Sigmoid colon (tissue), 7 donors: ENCODE measurements around the gene SLC12A8. TPM values are rescaled to one million over a fixed set of nuclear protein-coding genes. Genes with fewer than 3 reads are reported as not detected.

ENCODE experiments used
- DNase-seq: peaks from one replicate; pipeline ENCODE4 v3.0.0-alpha.2; 2019
- H3K27ac ChIP-seq, 4 donors: fragments of 200-600 bp; sonication (generic); one replicate each; pipeline ENCODE4 v1.5.1; 2016 to 2019; ENCODE audit warnings: mild to moderate bottlenecking in 1 of 4
- H3K27me3 ChIP-seq, 3 donors: fragments of 200-600 bp; sonication (generic); one replicate each; pipeline ENCODE4 v1.5.1; 2019; ENCODE audit warnings: mild to moderate bottlenecking in 1 of 3
- H3K36me3 ChIP-seq, 4 donors: fragments of 200-600 bp; sonication (generic); one replicate each; pipeline ENCODE4 v1.5.1; 2016 to 2019
- H3K4me1 ChIP-seq, 4 donors: fragments of 200-600 bp; sonication (generic); one replicate each; pipeline ENCODE4 v1.5.1; 2017 to 2019
- H3K4me3 ChIP-seq, 4 donors: fragments of 200-600 bp; sonication (generic); one replicate each; pipeline ENCODE4 v1.5.1; 2017 to 2019; ENCODE audit warnings: mild to moderate bottlenecking in 2 of 4, moderate library complexity in 1 of 4
- H3K9me3 ChIP-seq, 4 donors: fragments of 200-600 bp in 3 of 4; sonication (generic) in 3 of 4; one replicate each; pipeline versions ENCODE4 v1.5.1 to v1.6.1; 2013 to 2019
- EP300 ChIP-seq, 4 donors: sonication (generic); formaldehyde crosslinking; IDR thresholded peaks; one replicate each; pipeline ENCODE4 v1.6.1; 2017; ENCODE audit warnings: antibody characterized with exemption in 4 of 4
- POLR2A ChIP-seq, 2 donors: fragments of 450-650 bp; IDR thresholded peaks; one replicate each; pipeline ENCODE4 v1.6.1; 2016; ENCODE audit warnings: antibody characterized with exemption in 2 of 2, mild to moderate bottlenecking in 2 of 2, moderate library complexity in 2 of 2
- POLR2AphosphoS5 ChIP-seq, 4 donors: sonication (generic); formaldehyde crosslinking; IDR thresholded peaks; one replicate each; pipeline ENCODE4 v1.6.1; 2017; ENCODE audit warnings: antibody characterized with exemption in 4 of 4
- WGBS, 2 donors: extraction: QIAGEN DNeasy Blood & Tissue Kit; methylation state at CpG; one replicate each; pipeline ENCODE4 v1.1.7; 2013; 5-methylcytosine and 5-hydroxymethylcytosine counted together
- intact Hi-C: fragments of 100-400 bp; cut with DNase I; formaldehyde crosslinking; loops from one replicate; pipeline ENCODE4 v1.15.1; 2023
- polyA plus RNA-seq, 3 donors: library from polyadenylated mRNA; stranded (reverse); fragments of 200-250 nt; gene quantifications; one replicate each; pipeline ENCODE4 v1.2.3, GENCODE V29; 2013
- total RNA-seq, 4 donors: library from RNA; depleted of rRNA; stranded (reverse); fragments of >200 nt; gene quantifications; one replicate each; pipeline ENCODE4 v1.1.0, GENCODE V29; 2016
- TF ChIP-seq, protein P1 (sequence below), 4 experiments: fragments of 450-650 bp in 3 of 4; fragments of 200-600 bp in 1 of 4; IDR thresholded peaks; one replicate each; pipeline ENCODE4 v1.5.1; 2016 to 2019; ENCODE audit warnings: antibody characterized with exemption in 4 of 4, mild to moderate bottlenecking in 3 of 4, moderate library complexity in 2 of 4
- donor health status: healthy with polysubstance abuse.
- donor health status: Bipolar disorder and iron deficiency.
- donor health status: healthy.

Gene SLC12A8
- total and polyA plus RNA-seq, 7 donors: 0.33 to 6.3 (median 1.7) TPM; not detected in 3

DNA sequence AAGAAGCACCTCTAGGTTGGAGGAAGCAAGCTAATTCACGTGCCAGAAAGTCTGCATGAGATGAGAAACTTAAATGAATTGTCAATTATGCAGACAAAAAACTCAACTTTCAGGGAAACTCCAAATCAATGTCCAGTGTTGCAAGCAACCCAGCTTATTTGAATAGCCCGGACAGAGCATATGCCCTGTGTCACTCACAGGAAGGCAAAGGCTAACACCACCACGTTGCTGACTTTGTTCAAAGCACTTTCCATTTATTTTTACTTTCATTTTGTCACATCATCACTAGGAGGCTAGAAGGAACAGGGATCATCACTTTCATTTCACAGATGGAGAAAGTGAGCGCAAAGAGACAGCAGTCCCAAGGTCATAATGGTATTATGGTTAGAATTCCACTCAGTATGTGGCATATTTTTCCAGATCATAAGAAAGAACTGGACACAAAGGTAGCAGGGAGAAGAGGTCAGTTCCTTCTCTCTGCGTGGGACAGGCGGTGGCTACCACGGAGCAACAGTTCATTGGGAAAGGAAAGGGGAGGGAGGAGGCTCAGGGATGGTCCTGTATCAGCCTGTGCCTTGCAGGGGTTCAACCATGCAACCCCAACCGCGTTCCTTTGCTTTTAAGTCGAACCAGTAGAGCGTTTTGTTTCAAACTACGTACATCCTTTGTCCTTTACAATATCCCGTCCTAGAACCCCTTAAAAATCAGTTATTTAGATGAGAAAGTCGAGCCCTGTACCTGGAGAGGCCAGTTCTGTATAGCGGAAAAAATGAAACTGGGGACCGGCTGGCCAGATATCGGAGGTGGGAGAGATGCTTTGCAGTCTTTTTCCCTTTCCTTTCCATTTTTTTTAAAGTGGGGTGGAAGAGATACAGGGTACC lies 157.9 kb downstream of the SLC12A8 start:
- Histone ChIP-seq H3K36me3 (no peaks in the 10 kb centered on the region), H3K27ac (peak overlapping the region; percentile 93 to 95 (median 94)), H3K4me3 (peak overlapping the region; percentile 64 to 81 (median 79)), H3K9me3 (no peaks in the 10 kb centered on the region), H3K4me1 (peaks cover 0 to 72% (median 63%) of the 10 kb centered on the region in 4 donors), H3K27me3 (no peaks in the 10 kb centered on the region)
- intact Hi-C loops: loop anchor here (2.0 to 10.0 kb wide), 5 partner anchors 52 to 530 kb away; no protein-coding TSS in a partner anchor
- DNase-seq: no peak
- WGBS, 2 donors: 4 to 7% methylated on average over 17 of the region's 17 CpGs
- peak; percentile 33 to 49 for TF ChIP-seq POLR2A (IDR thresholded peaks at IDR 0.05)
- peak; percentile 50 to 82 (median 79) for TF ChIP-seq POLR2AphosphoS5 (IDR thresholded peaks at IDR 0.05)
- TF ChIP-seq, protein P1, sequence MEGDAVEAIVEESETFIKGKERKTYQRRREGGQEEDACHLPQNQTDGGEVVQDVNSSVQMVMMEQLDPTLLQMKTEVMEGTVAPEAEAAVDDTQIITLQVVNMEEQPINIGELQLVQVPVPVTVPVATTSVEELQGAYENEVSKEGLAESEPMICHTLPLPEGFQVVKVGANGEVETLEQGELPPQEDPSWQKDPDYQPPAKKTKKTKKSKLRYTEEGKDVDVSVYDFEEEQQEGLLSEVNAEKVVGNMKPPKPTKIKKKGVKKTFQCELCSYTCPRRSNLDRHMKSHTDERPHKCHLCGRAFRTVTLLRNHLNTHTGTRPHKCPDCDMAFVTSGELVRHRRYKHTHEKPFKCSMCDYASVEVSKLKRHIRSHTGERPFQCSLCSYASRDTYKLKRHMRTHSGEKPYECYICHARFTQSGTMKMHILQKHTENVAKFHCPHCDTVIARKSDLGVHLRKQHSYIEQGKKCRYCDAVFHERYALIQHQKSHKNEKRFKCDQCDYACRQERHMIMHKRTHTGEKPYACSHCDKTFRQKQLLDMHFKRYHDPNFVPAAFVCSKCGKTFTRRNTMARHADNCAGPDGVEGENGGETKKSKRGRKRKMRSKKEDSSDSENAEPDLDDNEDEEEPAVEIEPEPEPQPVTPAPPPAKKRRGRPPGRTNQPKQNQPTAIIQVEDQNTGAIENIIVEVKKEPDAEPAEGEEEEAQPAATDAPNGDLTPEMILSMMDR (IDR thresholded peaks at IDR 0.05): peak in 1 of 4 experiments; percentile 12
- no peak for TF ChIP-seq EP300 (IDR thresholded peaks at IDR 0.05)

DNA sequence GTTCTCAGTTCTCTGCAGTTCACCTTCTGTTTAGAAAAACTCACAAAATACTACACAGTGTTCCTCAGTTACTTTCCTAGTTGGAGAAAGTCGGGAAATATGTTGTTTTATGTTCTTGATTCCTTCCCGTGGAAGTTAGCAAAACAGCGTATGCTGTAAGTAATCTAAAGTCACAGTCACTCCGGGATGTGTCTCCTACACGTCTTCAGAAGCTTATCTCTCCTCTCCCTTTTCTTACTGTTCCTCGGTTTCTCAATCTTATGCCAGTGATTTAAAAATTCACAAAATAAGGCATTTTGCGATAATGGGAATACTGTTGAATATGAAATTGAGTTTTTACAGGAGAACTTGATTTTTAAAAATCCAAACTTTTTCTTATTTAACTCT lies 158.5 kb downstream of the SLC12A8 start:
- Histone ChIP-seq H3K4me3 (peak overlapping the region; percentile 64 to 81 (median 79)), H3K4me1 (peaks cover 0 to 78% (median 68%) of the 10 kb centered on the region in 4 donors), H3K9me3 (no peaks in the 10 kb centered on the region), H3K36me3 (no peaks in the 10 kb centered on the region), H3K27ac (peak overlapping the region; percentile 93 to 95 (median 94)), H3K27me3 (no peaks in the 10 kb centered on the region)
- TF ChIP-seq EP300 (IDR thresholded peaks at IDR 0.05) (no peak), POLR2AphosphoS5 (IDR thresholded peaks at IDR 0.05) (no peak), POLR2A (IDR thresholded peaks at IDR 0.05) (no peak)
- TF ChIP-seq, protein P1 (IDR thresholded peaks at IDR 0.05): no peak
- WGBS, 2 donors: 83 to 86% methylated on average over 7 of the region's 7 CpGs
- DNase-seq: no peak
- intact Hi-C loops: loop anchor here (2.0 to 10.0 kb wide), 5 partner anchors 51 to 531 kb away; no protein-coding TSS in a partner anchor

DNA sequence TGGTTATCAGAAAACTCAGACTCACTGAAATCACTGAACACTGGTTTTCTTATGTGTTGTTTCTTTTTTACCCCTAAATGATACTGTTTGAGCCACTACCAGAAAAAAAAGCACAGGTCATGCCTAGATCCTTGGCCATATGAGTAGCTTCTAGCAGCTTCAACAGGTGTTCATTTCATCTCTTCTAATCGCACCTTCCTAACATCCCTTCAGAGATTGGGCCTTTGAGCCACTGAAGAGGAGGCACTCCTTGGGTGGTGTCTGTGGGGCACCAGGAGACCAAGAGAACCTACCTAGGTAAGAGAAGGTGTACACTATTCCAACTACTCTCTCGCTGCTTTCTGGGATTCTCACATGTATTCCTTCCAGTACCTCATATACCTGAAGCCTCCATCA lies 159.2 kb downstream of the SLC12A8 start:
- H3K27ac ChIP-seq: peak overlapping the region; percentile 93 to 95 (median 94)
- H3K36me3 ChIP-seq: no peaks in the 10 kb centered on the region
- intact Hi-C loops: loop anchor here (5.0 to 10.0 kb wide), 4 partner anchors 89 to 531 kb away; no protein-coding TSS in a partner anchor
- H3K4me1 ChIP-seq: peaks cover 0 to 82% (median 76%) of the 10 kb centered on the region in 4 donors
- 94 to 96% methylated on average over 2 of the region's 2 CpGs for WGBS, 2 donors
- no peaks in the 10 kb centered on the region for H3K27me3 ChIP-seq
- TF ChIP-seq, protein P1 (IDR thresholded peaks at IDR 0.05): no peak
- TF ChIP-seq POLR2AphosphoS5 (IDR thresholded peaks at IDR 0.05): no peak
- TF ChIP-seq EP300 (IDR thresholded peaks at IDR 0.05): no peak
- no peak for TF ChIP-seq POLR2A (IDR thresholded peaks at IDR 0.05)
- no peak for DNase-seq
- no peaks in the 10 kb centered on the region for H3K9me3 ChIP-seq
- H3K4me3 ChIP-seq: peak overlapping the region in 2 of 4 donors; percentile 79 to 81

DNA sequence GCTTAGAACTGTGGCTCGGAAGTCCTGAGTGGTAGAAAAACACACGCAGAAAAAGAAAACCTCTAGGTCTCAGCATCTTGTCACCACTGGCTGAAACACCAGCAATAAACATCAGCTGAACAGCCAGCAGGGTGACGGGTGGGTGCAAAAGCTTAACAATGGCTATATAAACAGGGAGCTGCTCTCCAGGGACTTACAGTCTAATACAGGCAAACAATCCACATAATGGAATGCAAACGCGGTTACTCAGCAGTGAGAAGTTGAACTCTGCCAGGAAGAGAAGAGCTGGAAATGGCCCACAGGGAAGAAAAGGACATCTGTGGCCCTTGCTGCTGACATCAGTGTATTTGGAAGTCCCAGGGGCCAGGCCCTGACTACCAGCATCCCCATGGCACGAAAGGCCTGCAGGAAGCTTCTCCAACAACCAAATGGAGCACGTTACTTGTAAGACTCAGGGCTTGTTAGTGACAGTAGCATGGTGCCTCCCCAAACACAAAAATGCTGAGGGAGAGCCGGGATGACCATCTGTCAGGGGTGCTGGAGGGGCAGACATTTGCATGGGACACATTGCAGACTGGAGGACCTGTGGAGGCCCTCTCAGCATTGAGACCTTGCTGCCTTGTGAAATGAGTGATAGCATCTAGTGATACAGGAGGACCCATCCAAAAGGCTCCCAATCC lies 159.8 kb downstream of the SLC12A8 start:
- TF ChIP-seq POLR2AphosphoS5 (IDR thresholded peaks at IDR 0.05) (peak in 3 of 4 donors; percentile 4 to 47 (median 5)), POLR2A (IDR thresholded peaks at IDR 0.05) (no peak), EP300 (IDR thresholded peaks at IDR 0.05) (no peak)
- TF ChIP-seq, protein P1 (IDR thresholded peaks at IDR 0.05): no peak
- no peaks in the 10 kb centered on the region for H3K27me3 ChIP-seq
- peak overlapping the region; percentile 93 to 95 (median 94) for H3K27ac ChIP-seq
- DNase-seq: no peak
- 55 to 67% methylated on average over 8 of the region's 8 CpGs for WGBS, 2 donors
- intact Hi-C loops: loop anchor here (5.0 to 10.0 kb wide), 4 partner anchors 90 to 532 kb away; no protein-coding TSS in a partner anchor
- no peaks in the 10 kb centered on the region for H3K9me3 ChIP-seq
- H3K4me3 ChIP-seq: peak overlapping the region in 3 of 4 donors; percentile 23 to 34 (median 29)
- H3K4me1 ChIP-seq: peaks cover 0 to 82% (median 79%) of the 10 kb centered on the region in 4 donors
- H3K36me3 ChIP-seq: no peaks in the 10 kb centered on the region
